Measurements from ENCODE around the gene KCTD7.

Gene KCTD7

GRCh38 chr7:66666313-66666952, 37.8 kb downstream of the KCTD7 start:
- TF ChIP-seq, protein P1, sequence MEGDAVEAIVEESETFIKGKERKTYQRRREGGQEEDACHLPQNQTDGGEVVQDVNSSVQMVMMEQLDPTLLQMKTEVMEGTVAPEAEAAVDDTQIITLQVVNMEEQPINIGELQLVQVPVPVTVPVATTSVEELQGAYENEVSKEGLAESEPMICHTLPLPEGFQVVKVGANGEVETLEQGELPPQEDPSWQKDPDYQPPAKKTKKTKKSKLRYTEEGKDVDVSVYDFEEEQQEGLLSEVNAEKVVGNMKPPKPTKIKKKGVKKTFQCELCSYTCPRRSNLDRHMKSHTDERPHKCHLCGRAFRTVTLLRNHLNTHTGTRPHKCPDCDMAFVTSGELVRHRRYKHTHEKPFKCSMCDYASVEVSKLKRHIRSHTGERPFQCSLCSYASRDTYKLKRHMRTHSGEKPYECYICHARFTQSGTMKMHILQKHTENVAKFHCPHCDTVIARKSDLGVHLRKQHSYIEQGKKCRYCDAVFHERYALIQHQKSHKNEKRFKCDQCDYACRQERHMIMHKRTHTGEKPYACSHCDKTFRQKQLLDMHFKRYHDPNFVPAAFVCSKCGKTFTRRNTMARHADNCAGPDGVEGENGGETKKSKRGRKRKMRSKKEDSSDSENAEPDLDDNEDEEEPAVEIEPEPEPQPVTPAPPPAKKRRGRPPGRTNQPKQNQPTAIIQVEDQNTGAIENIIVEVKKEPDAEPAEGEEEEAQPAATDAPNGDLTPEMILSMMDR (IDR thresholded peaks at IDR 0.05; ENCODE audit: low read depth, low read length) = no peak
- no peak for DNase-seq (ENCODE audit: low read depth, low spot score)
- no peak overlapping the region for H3K4me3 ChIP-seq (ENCODE audit: low read depth, low read length)
- in situ Hi-C loops (cut with HindIII; ENCODE audit: low sequenced_read_pairs) = no loop called here

GRCh38 chr7:66667023-66667728, 38.5 kb downstream of the KCTD7 start:
- no peak overlapping the region for H3K4me3 ChIP-seq (ENCODE audit: low read depth, low read length)
- TF ChIP-seq, protein P1 (IDR thresholded peaks at IDR 0.05; ENCODE audit: low read depth, low read length) = no peak
- in situ Hi-C loops (cut with HindIII; ENCODE audit: low sequenced_read_pairs) = no loop called here
- DNase-seq (ENCODE audit: low read depth, low spot score) = no peak

DNA sequence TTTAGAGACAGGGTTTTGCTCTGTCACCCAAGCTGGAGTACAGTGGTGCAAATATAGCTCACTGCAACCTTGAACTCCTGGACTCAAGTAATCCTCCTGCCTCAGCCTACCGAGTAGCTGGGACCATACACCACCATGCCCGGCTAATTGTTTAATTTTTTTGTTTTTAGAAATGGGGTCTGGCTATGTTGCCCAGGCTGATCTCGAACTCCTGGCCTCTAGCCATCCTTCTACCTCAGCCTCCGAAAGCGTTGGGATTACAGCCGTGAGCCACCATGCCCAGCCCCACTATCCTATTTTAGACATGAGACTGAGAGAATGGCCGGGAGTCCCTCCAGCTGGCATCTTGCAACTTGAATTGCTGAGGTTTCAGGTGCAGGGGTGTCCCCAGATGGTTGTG, 39.4 kb downstream of the KCTD7 start:
- no peak overlapping the region for H3K4me3 ChIP-seq (ENCODE audit: low read depth, low read length)
- in situ Hi-C loops (cut with HindIII; ENCODE audit: low sequenced_read_pairs) = no loop called here
- TF ChIP-seq, protein P1 (IDR thresholded peaks at IDR 0.05; ENCODE audit: low read depth, low read length) = no peak
- no peak for DNase-seq (ENCODE audit: low read depth, low spot score)

- TF ChIP-seq, protein P1 (IDR thresholded peaks at IDR 0.05; ENCODE audit: low read depth, low read length) = no peak
- in situ Hi-C loops (cut with HindIII; ENCODE audit: low sequenced_read_pairs) = no loop called here
- no peak for DNase-seq (ENCODE audit: low read depth, low spot score)
- no peak overlapping the region for H3K4me3 ChIP-seq (ENCODE audit: low read depth, low read length)
These were observed 40.0 kb downstream of the KCTD7 start for GRCh38 chr7:66668677-66669076.

DNA sequence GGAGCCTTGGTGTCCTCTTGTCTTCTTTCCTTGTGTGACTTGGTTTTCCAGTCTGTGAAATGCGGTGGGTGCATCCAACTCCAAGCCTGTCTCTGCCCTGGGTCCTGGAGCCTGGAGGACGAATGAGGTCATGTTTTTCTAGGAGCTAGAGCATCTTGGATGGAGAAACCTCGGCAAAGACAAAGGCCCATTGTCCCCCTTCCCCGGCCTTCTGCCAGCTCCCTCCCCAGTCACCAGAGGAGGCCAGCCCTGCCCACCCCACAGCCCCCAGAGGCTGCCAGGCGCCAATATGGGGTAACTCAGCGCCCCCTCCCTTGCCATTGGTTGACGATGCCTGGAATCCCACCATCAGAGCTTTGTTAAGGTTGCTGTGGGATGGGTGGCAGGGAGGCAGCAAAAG, 40.4 kb downstream of the KCTD7 start:
- in situ Hi-C loops (cut with HindIII; ENCODE audit: low sequenced_read_pairs) = no loop called here
- TF ChIP-seq, protein P1 (IDR thresholded peaks at IDR 0.05; ENCODE audit: low read depth, low read length) = no peak
- DNase-seq (ENCODE audit: low read depth, low spot score) = no peak
- no peak overlapping the region for H3K4me3 ChIP-seq (ENCODE audit: low read depth, low read length)

- DNase-seq (ENCODE audit: low read depth, low spot score) = no peak
- no peak overlapping the region for H3K4me3 ChIP-seq (ENCODE audit: low read depth, low read length)
- TF ChIP-seq, protein P1 (IDR thresholded peaks at IDR 0.05; ENCODE audit: low read depth, low read length) = no peak
- in situ Hi-C loops (cut with HindIII; ENCODE audit: low sequenced_read_pairs) = no loop called here
These were observed 40.8 kb downstream of the KCTD7 start for GRCh38 chr7:66669496-66669895.

Data from astrocyte of the spinal cord (primary cell).